Effector CD8-positive, alpha-beta T cell (primary cell): ENCODE results near the gene UBE2O.
A peak's percentile ranks its signal among the peaks of the same experiment; 100 is the strongest.
"Not testable (repeated sequence)": the region's sequence is repeated elsewhere in the genome, so short reads cannot be mapped to it uniquely, and the experiment has no call there.

Source experiments
- DNase-seq: peaks from one replicate; lab custom pipeline; 2025; lab: John Stamatoyannopoulos, UW

The UBE2O gene

DNA sequence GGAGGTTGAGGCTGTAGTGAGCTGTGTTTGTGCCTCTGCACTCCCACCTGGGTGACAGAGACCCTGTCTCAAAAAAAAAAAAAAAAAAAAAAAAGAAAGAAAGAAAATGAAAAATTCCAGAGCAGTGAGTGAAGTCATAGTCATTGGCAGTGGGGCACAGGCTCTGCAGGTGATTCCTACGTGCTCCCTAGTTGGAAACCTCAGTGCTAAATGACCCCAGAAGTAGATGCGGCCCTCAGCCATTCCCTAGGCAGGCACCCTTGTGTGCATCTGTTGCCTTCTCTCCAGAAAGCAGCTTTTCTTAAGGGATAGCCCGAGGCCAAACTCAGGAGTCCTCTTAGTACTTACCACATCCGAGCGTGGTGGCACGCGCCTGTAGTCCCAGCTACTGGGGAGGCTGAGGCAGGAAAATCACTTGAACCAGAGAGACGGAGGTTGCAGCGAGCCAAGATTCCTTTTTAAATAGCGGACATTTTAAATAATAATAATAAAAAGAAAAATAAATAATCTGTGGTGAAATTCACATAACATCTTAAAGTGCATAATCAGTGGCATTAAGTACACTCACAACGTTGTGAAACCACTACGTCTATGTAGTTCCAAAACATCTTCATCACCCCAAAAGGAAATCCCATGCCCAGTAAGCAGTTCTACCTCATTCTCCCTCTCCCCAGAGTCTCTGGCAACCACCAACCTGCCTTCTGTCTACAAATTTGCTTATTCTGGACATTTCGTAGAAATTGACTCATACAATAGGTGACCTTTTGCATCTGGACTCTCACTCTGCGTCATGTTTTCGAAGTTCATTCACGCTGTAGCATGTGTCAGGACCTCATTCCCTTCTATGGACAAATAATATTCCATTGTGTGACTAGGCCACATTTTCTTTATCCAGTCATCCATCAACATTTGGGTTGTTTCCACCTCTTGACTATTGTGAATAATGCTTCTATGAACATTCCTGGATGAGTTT lies 81.0 kb downstream of the UBE2O start:
- no peak for DNase-seq

DNA sequence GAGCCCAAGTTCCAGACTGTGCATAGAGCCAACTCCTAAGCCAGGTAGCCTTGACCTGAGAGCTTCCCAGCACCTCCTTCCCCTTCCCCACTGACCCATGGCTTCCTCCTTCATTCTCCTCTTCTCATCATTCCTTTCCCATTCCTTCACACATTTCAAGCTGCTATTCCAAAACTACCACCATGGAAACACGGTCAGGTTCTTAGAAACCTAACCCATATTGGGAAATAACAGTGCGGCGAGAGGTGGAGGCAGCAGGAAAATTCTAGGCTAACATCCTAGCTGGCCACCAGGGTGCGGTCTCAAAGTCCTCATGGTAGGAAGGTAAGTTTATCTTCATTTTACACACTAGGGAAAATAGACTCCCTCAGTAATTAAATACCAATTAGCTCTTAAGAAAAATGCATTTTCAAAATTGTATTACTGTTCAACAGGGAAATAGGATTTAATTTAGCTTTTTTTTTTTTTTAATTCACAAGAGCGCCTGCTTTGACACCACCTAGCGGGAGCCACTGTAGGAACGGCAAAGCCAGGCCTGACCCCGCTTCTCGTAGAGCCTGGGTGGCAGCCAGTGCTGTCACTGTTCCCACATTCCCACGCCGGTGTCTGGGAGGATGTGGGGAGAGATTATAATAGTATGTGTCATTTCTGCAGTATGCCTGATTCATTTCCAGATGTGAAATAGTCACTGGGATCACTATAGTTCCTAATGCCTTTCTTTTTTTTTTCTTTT lies 82.5 kb downstream of the UBE2O start:
- DNase-seq: no peak

- DNase-seq: no peak
Observed at GRCh38 chr17:76369804-76370203, 83.1 kb downstream of the UBE2O start.

DNA sequence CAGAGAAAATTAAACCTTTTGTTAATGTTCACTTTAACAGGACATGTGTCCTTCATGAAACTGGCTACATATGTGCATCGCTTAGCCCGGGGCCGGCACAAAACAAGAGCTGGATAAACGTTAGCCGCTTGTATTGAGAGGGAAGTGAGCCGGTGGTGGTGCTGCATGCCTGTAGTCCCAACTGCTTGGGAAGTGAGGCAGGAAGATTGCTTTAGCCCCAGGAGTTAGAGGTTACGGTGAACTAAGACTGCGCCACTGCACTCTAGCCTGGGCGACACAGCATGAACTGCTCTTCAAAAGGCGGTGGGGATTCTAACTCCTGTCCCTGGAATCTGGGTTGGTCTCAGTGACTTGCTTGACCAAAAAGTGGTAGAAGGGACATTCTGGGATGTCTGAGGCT lies 83.6 kb downstream of the UBE2O start:
- no peak for DNase-seq

DNA sequence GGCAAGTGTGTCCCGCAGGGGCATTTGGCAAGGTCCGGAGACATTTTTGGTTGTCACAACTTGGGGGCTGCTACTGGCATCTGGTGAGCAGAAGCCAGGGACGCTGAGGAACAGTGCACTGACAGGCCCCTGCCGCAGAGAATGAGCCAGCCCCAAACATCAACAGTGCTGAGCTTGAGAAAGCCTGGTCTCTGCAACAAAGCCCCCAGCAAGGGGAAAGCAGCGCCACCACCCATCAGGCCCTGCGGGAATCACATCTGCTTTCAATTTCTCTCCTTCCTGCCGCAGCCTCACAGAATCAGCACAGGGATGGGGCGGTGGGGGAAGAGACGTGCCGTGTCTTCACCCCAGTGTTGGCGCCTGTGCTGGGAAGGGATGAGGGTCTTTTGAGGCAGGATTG lies 84.4 kb downstream of the UBE2O start:
- DNase-seq: no peak

DNA sequence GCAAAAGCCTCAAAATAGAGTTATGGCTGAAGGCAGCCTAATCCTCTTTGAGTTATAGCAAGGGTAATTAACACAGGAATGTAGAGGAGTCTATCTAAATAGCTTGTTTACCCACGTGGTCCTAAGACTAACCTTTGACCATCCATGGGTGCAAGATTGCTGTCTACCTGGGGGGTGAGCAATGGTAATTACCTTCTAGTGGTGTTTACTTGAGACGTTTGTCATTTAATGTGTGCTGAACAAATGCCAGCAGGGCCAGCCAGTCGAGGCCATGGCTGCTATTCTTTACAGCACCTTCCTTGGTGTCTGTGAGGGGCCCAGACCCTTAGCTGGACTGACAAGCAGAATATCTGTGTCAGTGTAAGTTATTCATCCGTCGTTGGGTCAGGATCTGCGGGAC lies 85.3 kb downstream of the UBE2O start:
- DNase-seq: no peak

DNA sequence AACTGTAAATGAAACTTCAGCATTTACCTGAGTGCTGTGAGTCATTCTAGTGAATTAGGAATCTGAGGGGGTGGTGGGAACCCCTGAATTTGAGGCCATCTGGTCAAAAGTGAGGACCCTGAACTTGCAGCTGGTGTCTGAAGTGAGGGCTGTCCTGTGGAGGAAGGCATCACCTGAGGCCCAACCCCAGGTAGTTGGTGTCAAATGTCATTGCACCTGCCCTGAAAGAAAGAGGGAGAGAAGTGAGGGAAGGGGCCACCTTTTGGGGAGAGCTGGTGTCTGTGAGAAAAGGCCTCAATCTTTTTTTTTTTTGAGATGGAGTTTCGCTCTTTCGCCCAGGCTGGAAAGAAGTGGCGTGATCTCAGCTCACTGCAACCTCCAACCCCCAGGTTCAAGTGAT lies 86.7 kb downstream of the UBE2O start:
- DNase-seq: no peak

DNA sequence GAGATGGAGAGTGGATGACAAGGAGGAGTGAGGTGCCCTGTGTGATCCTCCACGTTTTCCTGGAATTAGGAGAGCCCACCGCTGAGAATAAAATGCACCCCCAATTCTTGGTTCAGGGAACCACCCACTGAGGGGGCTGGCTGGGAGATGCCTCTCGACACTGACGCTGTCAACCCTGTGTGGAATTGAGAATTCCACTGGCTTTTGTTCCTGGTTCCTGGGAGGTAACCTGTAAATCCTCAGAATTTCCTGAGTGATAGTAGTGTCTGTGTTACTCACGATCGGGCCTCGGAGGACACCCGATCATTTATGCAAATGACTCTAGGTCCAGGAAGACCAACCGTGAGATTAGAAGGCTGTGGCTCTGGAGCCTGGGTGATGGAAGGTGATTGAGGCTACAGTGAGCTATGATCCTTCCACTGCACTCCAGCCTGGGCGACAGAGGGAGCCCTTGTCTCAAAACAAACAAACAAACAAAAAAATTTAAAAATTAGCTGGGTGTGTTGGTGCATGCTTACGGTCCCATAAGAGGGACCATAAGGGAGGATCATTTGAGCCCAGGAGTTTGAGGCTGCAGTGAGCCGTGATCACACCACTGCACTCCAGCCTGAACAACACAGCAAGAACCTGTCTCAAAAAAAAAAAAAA lies 87.6 kb downstream of the UBE2O start:
- DNase-seq: no peak

- no peak for DNase-seq
Observed at GRCh38 chr17:76363107-76363842, 89.7 kb downstream of the UBE2O start.

GRCh38 chr17:76360461-76360860 lies 92.5 kb downstream of the UBE2O start:
- no peak for DNase-seq

GRCh38 chr17:76359776-76360175 lies 93.2 kb downstream of the UBE2O start:
- not testable (repeated sequence) for DNase-seq

DNA sequence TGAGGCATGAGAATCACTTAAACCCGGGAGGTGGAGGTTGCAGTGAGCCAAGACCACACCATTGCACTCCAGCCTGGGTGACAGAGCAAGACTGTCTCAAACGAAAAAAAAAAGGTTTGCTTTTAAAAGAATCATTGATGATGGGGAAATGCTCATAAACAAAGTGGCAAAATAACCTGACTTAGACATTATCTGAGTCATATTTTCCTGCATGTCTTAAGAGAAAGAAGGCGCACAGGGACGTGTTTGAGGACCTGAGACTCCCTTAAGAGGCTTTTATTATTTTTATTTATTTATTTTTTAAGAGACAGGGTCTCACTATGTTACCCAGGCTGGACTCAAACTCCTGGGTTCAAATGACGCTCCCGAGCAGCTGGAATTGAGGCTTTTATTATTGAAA lies 93.6 kb downstream of the UBE2O start:
- DNase-seq: no peak

DNA sequence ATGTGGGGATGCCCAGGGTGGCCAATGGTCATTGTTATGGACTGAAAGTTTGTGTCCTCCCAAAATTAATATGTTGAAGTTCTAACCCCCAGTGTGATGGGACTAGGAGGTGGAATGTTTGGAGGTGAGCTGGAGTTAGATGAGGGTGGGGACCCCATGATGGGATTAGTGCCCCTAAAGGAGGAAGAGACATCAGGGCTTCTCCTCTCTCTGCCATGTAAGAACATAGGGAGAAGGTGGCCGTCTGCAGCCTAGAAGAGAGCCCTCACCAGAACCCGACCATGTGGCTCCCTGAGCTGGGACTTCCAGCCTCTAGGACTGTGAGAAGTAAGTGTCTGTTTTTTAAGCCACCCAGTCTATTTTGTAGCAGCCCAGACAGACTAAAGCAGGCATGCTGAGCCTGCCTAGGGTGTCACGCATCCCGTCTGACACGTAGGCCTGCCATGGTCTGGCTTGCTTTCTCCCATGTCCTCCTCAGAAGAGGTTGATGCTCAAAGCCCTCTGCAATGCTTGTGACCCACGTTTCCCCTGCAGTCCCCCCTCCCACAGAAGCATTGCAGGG lies 95.3 kb downstream of the UBE2O start:
- DNase-seq: no peak

DNA sequence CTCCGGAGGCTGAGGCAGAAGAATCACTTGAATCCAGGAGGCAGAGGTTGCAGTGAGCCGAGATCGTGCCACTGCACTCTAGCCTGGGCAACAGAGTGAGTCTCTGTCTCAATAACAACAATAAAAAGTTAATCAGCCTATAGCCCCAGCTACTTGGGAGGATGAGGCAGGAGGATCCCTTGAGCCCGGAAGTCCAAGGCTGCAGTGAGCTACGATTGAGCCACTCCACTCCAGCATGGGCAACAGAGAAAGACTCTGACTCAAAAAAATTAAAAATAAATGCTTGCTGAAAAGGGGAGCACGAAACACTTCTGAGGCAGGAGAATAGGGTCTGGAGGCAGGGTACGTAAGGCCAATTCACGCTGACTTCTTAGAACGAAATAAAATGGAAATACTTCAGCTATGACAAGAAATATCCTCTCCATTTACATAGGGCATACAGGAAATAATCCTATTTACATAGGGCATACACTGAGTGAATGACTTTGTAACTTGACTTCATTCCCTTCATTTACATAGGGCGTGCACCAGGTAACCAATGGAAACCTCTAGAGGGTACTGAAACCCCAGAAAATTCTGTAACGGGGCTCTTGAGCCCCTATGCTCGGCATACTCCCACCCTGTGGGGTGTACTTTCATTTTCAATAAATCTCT lies 96.0 kb downstream of the UBE2O start:
- no peak for DNase-seq

- no peak for DNase-seq
Observed at GRCh38 chr17:76354747-76355310, 98.1 kb downstream of the UBE2O start.

DNA sequence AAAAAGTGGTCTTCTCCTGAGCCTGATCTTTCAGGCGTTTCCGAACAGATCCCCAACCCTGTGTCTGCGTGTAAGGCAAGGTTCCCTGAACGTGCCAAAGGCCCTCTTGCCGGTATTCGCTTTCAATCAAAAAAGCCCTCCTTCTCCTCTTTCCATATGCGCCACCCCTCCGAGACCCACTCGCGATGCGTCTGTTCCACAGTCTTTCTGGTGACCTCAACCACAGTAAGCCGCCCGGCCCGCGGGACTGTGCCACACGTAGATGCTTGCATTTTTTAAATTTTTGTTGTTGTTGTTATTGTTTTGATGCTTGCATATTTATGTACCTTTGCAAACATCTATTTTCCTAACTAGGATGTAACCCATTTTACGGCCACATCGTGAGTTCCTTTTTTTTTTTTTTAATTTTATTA lies 98.6 kb downstream of the UBE2O start:
- DNase-seq: peak; percentile 20

- peak; percentile 60 for DNase-seq
Observed at GRCh38 chr17:76353599-76354316, 99.2 kb downstream of the UBE2O start, which contains the start of gene PRPSAP1. PRPSAP1 (minus strand) TSS chr17:76353916; CDS start chr17:76353703, 213 bp downstream.

DNA sequence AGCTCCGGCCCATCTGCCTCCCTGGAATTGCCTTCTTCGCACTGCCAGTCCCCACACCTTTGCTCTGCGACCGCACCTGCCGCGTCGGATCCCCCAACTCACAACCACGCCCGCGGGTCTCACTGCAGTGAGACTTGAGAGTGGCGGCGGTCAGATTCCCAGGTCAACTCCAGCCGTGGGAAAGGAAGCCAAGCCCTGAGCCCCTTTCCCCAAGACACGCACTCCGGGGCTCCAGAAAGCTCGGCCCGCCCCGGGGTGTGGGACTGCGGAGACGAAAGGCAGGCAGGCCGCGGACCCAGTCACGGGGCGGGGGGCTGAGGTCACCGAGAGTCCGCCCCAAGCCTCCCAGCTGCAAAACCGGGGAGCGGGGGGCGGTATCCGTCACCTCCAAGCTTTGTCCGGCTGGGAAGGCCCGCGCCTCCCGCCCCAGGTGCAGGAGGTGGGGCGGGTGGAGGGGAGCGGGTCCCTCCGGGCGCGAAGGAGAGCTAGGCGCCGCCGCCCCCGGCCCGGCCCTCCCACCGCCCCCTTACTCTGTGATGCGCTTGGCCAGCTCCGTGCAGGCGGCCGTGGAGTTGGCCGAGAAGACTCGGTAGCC lies 99.9 kb downstream of the UBE2O start:
- no peak for DNase-seq

DNA sequence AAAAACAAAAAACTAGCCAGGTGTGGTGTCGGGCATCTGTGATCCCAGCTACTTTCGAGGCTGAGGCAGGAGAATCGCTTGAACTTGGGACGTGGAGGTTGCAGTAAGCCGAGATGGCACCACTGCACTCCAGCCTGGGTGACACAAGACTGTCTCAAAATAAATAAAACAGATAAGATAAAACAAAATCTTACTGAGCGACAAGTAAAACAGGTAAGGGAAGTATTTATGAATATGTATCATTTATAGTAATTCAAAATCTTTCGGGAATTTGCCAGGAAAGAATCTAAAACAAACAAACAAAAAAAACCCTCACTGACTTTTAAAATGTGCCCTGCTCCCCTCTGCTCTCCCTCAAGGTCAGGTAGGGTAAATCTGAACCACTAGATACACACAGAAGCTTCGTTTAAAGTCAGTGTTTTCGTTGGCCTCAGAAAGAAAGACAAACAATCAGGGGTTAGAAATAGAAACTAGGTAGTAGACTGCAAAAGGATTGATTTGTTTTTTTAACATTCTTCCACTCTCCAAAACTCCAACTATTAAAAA lies 101.4 kb downstream of the UBE2O start:
- DNase-seq: no peak
